HepG2 (cell line): ENCODE measurements around the gene DIS3L2. TPM values are rescaled to one million over a fixed set of nuclear protein-coding genes. Genes with fewer than 3 reads are reported as not detected.

Source experiments
- BATF2 ChIP-seq: sonication (generic); formaldehyde crosslinking; IDR thresholded peaks from 2 replicates; pipeline ENCODE4 v1.8.0; 2022; ENCODE audit warnings: mild to moderate bottlenecking, missing genetic modification reagents, moderate library complexity
- BCL3 ChIP-seq: sonication (generic); formaldehyde crosslinking; IDR thresholded peaks from 2 replicates; pipeline ENCODE4 v1.5.1; 2020; ENCODE audit warnings: mild to moderate bottlenecking, missing genetic modification reagents, moderate library complexity
- BRD4 ChIP-seq: sonication (generic); formaldehyde crosslinking; IDR thresholded peaks from 2 replicates; pipeline ENCODE4 v1.4.0; 2020; ENCODE audit warnings: missing genetic modification reagents
- CREBL2 ChIP-seq: sonication (generic); formaldehyde crosslinking; IDR thresholded peaks from 2 replicates; pipeline ENCODE4 v1.8.1; 2023; ENCODE audit warnings: missing genetic modification reagents, mild to moderate bottlenecking, borderline replicate concordance
- ELF4 ChIP-seq: sonication (generic); formaldehyde crosslinking; IDR thresholded peaks from 2 replicates; pipeline ENCODE4 v1.5.0; 2020; ENCODE audit warnings: missing genetic modification reagents, mild to moderate bottlenecking, moderate library complexity, borderline replicate concordance
- FOXK1 ChIP-seq: sonication (generic); formaldehyde crosslinking; IDR thresholded peaks from 2 replicates; pipeline ENCODE4 v1.4.0; 2020; ENCODE audit warnings: low read depth, missing genetic modification reagents, borderline replicate concordance
- GATAD2A ChIP-seq: IDR thresholded peaks from 2 replicates; pipeline ENCODE4 v1.6.1; 2016
- IKZF4 ChIP-seq: sonication (generic); formaldehyde crosslinking; IDR thresholded peaks from 2 replicates; pipeline ENCODE4 v1.5.1; 2020; ENCODE audit warnings: borderline replicate concordance, mild to moderate bottlenecking, low read depth, missing genetic modification reagents; ENCODE audit errors: not compliant biosample characterization
- MED13 ChIP-seq: sonication (generic); formaldehyde crosslinking; IDR thresholded peaks from 2 replicates; pipeline ENCODE4 v1.5.0; 2020; ENCODE audit warnings: missing genetic modification reagents
- MZF1 ChIP-seq: sonication (generic); formaldehyde crosslinking; IDR thresholded peaks from 2 replicates; pipeline ENCODE4 v1.8.1; 2023; ENCODE audit warnings: mild to moderate bottlenecking, missing genetic modification reagents, borderline replicate concordance
- SP5 ChIP-seq: IDR thresholded peaks from 2 replicates; pipeline ENCODE4 v1.6.1; 2016; ENCODE audit warnings: low read depth, borderline replicate concordance
- SRF ChIP-seq: IDR thresholded peaks from 2 replicates; pipeline ENCODE4 v1.6.1; 2011; ENCODE audit warnings: mild to moderate bottlenecking, low read depth, low read length, moderate library complexity
- SRSF4 ChIP-seq: fragments of 200-400 bp; formaldehyde crosslinking; IDR thresholded peaks from one replicate; pipeline ENCODE4 v1.6.1; 2018; ENCODE audit warnings: mild to moderate bottlenecking, low read depth, low read length, moderate library complexity; ENCODE audit not compliant: poor library complexity, severe bottlenecking
- STAG1 ChIP-seq: sonication (generic); formaldehyde crosslinking; IDR thresholded peaks from 2 replicates; pipeline ENCODE4 v1.4.0; 2020; ENCODE audit warnings: missing genetic modification reagents
- THAP9 ChIP-seq: sonication (generic); formaldehyde crosslinking; IDR thresholded peaks from 2 replicates; pipeline ENCODE4; 2020; ENCODE audit warnings: missing genetic modification reagents, mild to moderate bottlenecking, borderline replicate concordance
- ZNF451 ChIP-seq: sonication (generic); formaldehyde crosslinking; IDR thresholded peaks from 2 replicates; pipeline ENCODE4 v1.5.0; 2020; ENCODE audit warnings: mild to moderate bottlenecking, missing genetic modification reagents
- ZNF513 ChIP-seq: sonication (generic); formaldehyde crosslinking; conservative IDR thresholded peaks from 2 replicates; pipeline ENCODE4 v1.5.0; 2020; ENCODE audit warnings: missing genetic modification reagents
- ZNF674 ChIP-seq: sonication (generic); formaldehyde crosslinking; IDR thresholded peaks from 2 replicates; pipeline ENCODE4 v1.5.0; 2020; ENCODE audit warnings: low read depth, mild to moderate bottlenecking, missing genetic modification reagents
- ZNF724P ChIP-seq: sonication (generic); formaldehyde crosslinking; IDR thresholded peaks from 2 replicates; pipeline ENCODE4 v1.8.0; 2022; ENCODE audit warnings: missing genetic modification reagents, borderline replicate concordance
- ZNF784 ChIP-seq: sonication (generic); formaldehyde crosslinking; IDR thresholded peaks from 2 replicates; pipeline ENCODE4 v1.5.1; 2020; ENCODE audit warnings: missing genetic modification reagents, mild to moderate bottlenecking, borderline replicate concordance
- ZSCAN29 ChIP-seq: sonication (generic); formaldehyde crosslinking; conservative IDR thresholded peaks from 2 replicates; pipeline ENCODE4 v1.4.0; 2020; ENCODE audit warnings: mild to moderate bottlenecking, missing genetic modification reagents
- polyA plus RNA-seq, 8 experiments: library from polyadenylated mRNA; depleted of rRNA in 3 of 8; stranded (reverse) in 7 of 8; unstranded in 1 of 8; fragments of >200 nt; fragmentation: Illumina TruSeq in 4 of 8; extraction: Trizol in 4 of 8; gene quantifications; 2 replicates each; pipeline versions ENCODE4 v1.2.1 to v1.2.3, GENCODE V29; 2011 to 2016; ENCODE audit warnings: low read depth in 4 of 8, missing spikeins in 1 of 8, mixed read lengths in 1 of 8; ENCODE audit not compliant: insufficient read depth in 1 of 8
- total RNA-seq, 5 experiments: library from RNA; depleted of rRNA; stranded (reverse); fragments of >200 nt; fragmentation: Illumina TruSeq; extraction: Trizol; gene quantifications; 2 replicates each; pipeline ENCODE4 v1.2.3, GENCODE V29; 2016; ENCODE audit warnings: low read depth in 1 of 5

The DIS3L2 gene
- total and polyA plus RNA-seq, 2 of the 13 experiments (the other 11 are each of a cell fraction or from before 2014, with no cell fraction given): 7.0 to 23.9 TPM

- TF ChIP-seq BCL3 (CRISPR knock-in tag) (no peak), FOXK1 (CRISPR knock-in tag) (no peak), ZSCAN29 (CRISPR knock-in tag) (0 out of 2 replicates have a peak, but pooled peaks have one; percentile 39), BATF2 (CRISPR knock-in tag) (peak; percentile 68; the same call in 1 of the 2 replicates), MZF1 (CRISPR knock-in tag) (no peak), GATAD2A (CRISPR knock-in tag) (no peak), ZNF451 (CRISPR knock-in tag) (peak; percentile 27; the same call in 1 of the 2 replicates), SP5 (CRISPR knock-in tag) (no peak), THAP9 (peak; percentile 16), ZNF784 (CRISPR knock-in tag) (no peak; the same call in 1 of the 2 replicates), ZNF674 (no peak), ZNF513 (CRISPR knock-in tag) (no peak), SRF (no peak), ZNF724P (CRISPR knock-in tag) (no peak), MED13 (CRISPR knock-in tag) (no peak), CREBL2 (CRISPR knock-in tag) (no peak), BRD4 (CRISPR knock-in tag) (peak; percentile 11; the same call in 1 of the 2 replicates), STAG1 (CRISPR knock-in tag) (peak; percentile 83), SRSF4 (no peak), ELF4 (CRISPR knock-in tag) (no peak), IKZF4 (CRISPR knock-in tag) (peak; percentile 68)
These were observed 36.0 kb upstream of the DIS3L2 start (continued) for GRCh38 chr2:231925303-231926179.
